Activated CD4-positive, alpha-beta T cell treated with anti-CD3 and anti-CD28 coated beads, Interleukin-2, amount 50 U/mL, for 4 hours (primary cell): ENCODE data around the gene INTS3.
A peak's percentile ranks its signal among the peaks of the same experiment; 100 is the strongest.
"Not testable (repeated sequence)": the region's sequence is repeated elsewhere in the genome, so short reads cannot be mapped to it uniquely, and the experiment has no call there.

Source experiments
- DNase-seq, 2 experiments: peaks; one replicate each; pipeline ENCODE4 v3.0.0-alpha.2; 2020

Gene INTS3

GRCh38 chr1:153763365-153764225 is 35.7 kb downstream of the INTS3 start:
- no peak for DNase-seq

GRCh38 chr1:153764310-153764709 is 36.5 kb downstream of the INTS3 start:
- DNase-seq = no peak

- not testable (repeated sequence) for DNase-seq
Observed at GRCh38 chr1:153766663-153767062, 38.8 kb downstream of the INTS3 start.

- DNase-seq = no peak
Observed at GRCh38 chr1:153767519-153767918, 39.7 kb downstream of the INTS3 start.

GRCh38 chr1:153768316-153769181 is 40.7 kb downstream of the INTS3 start:
- DNase-seq = no peak

- DNase-seq = no peak
Observed at GRCh38 chr1:153769221-153769620, 41.4 kb downstream of the INTS3 start.

- no peak for DNase-seq
Observed at GRCh38 chr1:153770797-153771196, 42.9 kb downstream of the INTS3 start.

GRCh38 chr1:153771261-153771660 is 43.4 kb downstream of the INTS3 start:
- DNase-seq = no peak

GRCh38 chr1:153771841-153772593 is 44.2 kb downstream of the INTS3 start:
- no peak for DNase-seq

GRCh38 chr1:153773096-153773921 is 45.5 kb downstream of the INTS3 start:
- DNase-seq = no peak

- no peak for DNase-seq
Observed at GRCh38 chr1:153774026-153774595, 46.3 kb downstream of the INTS3 start.

- peak in 1 of 2 experiments; percentile 14 for DNase-seq
Observed at GRCh38 chr1:153774780-153775457, 47.1 kb downstream of the INTS3 start, which contains the start of gene SLC27A3. Gene SLC27A3, plus strand, starts transcription at chr1:153775407. Its CDS starts 91 bp downstream, at chr1:153775498.

- DNase-seq = peak; percentile 54 to 59
Observed at GRCh38 chr1:153775458-153776327, 47.8 kb downstream of the INTS3 start.

- DNase-seq = no peak
Observed at GRCh38 chr1:153776352-153776751, 48.5 kb downstream of the INTS3 start.

GRCh38 chr1:153776845-153777370 is 49.1 kb downstream of the INTS3 start:
- DNase-seq = no peak

GRCh38 chr1:153777648-153778047 is 49.8 kb downstream of the INTS3 start:
- DNase-seq = no peak

- no peak for DNase-seq
Observed at GRCh38 chr1:153778051-153778823, 50.4 kb downstream of the INTS3 start.

- no peak for DNase-seq
Observed at GRCh38 chr1:153778824-153779519, 51.1 kb downstream of the INTS3 start.
